GM21526 (cell line): ENCODE results near the gene ACYP2.
A peak's percentile ranks its signal among the peaks of the same experiment; 100 is the strongest.
"Not testable (repeated sequence)": the region's sequence is repeated elsewhere in the genome, so short reads cannot be mapped to it uniquely, and the experiment has no call there.

Experiments used
- ATAC-seq: cut with Tn5 transposase; IDR thresholded peaks from one replicate; pipeline ENCODE4 v1.9.1; 2021; ENCODE audit warnings: moderate library complexity; ENCODE audit not compliant: unreplicated experiment, low FRiP score

ACYP2 gene

DNA sequence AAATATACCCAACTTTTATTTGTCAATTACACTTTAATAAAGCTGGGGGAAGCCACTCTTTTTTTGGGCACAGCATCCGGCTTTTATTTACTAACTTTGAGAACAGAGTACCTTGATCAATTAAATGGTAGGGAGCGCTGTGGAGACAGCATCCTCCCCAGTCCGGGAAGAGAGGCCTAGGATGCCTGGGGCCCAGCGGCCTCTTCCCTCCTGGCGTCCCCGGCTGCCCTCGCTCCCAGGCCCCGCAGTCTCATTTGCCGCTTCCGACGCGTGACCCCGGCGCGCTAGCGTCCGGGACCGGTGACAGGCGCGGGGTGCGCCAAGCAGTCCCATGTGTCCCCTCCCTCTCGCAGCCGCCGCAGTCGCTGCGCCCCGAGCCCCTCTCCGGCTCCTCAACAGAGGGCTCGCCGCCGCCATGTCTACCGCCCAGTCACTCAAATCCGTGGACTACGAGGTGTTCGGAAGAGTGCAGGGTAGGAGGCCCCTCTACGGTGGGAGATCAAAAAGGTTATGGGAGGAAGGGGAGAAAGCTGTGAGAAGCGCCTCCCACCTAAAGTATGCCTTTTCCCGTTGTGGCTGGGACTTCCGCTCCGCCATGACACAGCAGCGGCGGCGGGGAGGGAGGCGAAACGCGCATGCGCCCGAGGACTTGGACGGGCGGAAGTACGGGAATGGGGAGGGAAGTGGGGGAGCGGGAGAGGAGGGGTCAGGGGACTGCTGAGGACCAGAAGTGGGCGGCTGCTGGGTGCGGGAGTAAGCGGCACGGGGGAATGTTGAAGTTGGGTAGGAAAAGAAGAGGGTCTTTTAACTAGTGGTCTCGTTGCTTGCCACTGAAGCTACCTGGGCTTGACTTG lies at the start of gene ACYP2:
Gene ACYP2 (plus strand): TSS at position 332 of the 854 bp plus-strand sequence.
- ATAC-seq: peak; percentile 82

DNA sequence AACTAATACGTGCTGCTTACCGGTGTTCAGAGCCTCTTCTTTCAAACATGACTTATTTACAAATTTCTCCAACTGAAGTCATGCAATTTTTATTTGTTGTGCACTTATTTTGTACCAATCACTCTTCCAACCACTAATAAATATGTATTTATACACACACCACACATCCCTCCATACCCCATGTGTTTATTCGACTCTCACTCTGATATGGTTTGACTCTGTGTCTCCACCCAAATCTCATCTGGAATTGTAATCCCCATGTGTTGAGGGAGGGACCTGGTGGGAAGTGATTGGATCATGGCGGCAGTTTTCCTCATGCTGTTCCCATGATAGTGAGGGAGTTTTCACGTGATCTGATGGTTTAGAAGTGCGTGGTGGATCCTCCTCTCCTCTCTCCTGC lies 49.5 kb upstream of the ACYP2 start:
- ATAC-seq: no peak

GRCh38 chr2:54067851-54068375 lies 47.5 kb upstream of the ACYP2 start:
- ATAC-seq: no peak

DNA sequence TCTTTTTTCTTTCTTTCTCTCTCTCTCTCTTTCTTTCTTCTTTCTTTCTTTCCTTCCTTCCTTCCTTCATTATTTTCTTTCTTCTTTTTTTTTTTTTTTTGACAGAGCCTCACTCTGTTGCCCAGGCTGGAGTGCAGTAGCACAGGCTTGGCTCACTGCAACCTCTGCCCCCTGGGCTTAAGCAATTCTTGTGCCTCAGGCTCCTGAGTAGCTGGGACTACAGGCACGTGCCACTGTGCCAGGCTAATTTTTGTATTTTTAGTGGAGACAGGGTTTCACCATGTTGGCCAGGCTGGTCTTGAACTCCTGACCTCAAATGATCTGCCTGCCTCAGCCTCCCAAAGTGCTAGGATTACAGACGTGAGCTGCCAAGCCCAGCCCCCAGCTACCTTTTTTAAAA lies 42.9 kb upstream of the ACYP2 start:
- not testable (repeated sequence) for ATAC-seq

- peak; percentile 83 for ATAC-seq
These were observed 41.6 kb upstream of the ACYP2 start for GRCh38 chr2:54073796-54074195.

- no peak for ATAC-seq
These were observed 40.6 kb upstream of the ACYP2 start for GRCh38 chr2:54074606-54075341.

- ATAC-seq: no peak
These were observed 38.8 kb upstream of the ACYP2 start for GRCh38 chr2:54076586-54076985.

DNA sequence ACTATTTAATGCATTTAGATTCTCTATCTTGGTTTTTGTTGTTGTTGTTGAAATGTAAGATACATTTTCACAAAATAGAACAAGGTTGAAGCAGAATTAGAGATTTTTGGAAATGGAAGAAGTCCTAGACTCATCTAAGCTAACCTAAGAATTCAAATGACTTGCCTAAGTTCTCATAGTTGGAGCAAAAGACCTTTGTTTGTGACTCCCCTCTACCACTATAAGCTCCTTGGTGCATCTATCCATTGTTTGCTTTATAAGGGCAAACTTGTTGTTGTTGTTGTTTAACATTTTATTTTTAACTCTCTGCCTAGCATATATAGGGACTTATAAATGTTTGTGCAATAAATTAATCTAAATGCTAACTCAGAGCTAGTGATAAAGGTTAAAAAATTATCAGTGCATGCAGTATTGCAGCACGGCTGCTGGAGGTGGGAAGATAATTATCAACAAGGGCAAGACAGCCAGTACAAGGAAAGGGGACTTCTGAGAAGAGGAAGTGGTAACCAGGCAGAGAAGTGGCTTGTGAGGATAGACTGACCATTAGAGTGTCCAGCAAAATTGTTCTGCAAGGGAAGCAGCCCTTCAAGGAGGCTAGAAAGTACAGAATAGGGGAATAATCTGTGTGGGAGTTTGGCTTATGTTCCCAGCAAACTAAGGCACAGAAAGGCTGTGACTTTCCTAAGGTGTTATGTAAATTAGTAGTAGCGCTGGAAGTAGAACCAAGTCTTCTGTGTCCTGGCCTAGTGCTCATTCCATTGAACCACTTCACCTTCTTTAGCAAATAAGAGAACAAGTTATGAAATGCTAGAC lies 38.1 kb upstream of the ACYP2 start:
- ATAC-seq: no peak

DNA sequence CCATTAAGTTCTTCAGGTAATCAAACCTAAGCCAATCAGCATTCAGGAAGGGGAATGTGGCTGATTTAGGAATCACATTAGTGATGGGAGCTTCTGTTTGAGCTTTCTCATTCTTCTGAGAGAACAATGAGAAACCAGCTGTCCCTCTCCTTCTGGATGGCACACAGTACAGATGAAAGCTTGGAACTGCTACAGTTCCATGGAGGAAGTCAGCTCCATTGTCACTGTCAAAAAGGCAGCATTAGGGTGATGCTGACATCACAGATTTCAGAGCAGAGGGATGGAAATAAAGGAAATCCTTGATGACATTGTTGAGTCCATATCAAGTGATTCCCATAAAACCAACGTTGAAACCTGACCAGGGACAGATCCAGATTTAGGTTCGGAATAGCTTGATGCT lies 36.1 kb upstream of the ACYP2 start:
- no peak for ATAC-seq

GRCh38 chr2:54081574-54081973 lies 33.8 kb upstream of the ACYP2 start:
- peak; percentile 94 for ATAC-seq

- no peak for ATAC-seq
These were observed 32.4 kb upstream of the ACYP2 start for GRCh38 chr2:54083021-54083420.

DNA sequence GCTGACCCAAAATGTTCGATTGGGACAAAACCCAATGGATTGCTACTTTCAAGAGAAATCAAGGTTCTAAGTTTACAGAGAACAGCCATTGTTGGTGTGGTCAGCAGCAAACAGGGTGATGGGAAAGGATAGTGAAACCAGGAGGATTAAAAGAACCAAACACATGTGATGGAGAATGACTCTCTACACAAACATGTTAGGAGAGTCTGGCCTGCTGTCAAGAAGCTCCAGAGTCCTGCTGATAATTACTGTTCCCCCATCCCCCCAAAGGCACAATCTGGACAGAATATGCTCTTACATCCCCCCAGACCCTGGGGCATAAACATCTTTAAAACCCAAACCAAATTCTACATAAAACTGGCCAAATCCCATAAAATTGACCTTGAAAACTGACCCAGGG lies 32.0 kb upstream of the ACYP2 start:
- no peak for ATAC-seq

DNA sequence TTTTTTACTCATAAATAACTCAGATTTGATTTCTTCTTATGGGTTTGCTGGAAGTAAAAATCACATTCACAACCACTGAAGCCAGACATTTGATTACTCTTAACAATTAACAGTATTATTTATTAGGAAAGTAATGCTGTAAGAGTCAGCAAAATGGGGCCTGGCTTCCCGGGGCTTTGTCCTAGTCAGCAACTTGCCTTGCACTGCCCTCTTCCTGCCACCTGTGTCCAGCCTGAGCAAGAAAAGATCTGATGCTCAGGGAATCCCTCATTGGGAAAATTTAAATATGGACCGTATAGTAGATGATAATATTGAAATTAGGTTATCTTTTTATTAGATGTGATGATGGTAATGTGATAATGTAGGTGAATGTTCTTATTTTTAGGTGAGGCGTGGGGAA lies 30.8 kb upstream of the ACYP2 start:
- no peak for ATAC-seq

DNA sequence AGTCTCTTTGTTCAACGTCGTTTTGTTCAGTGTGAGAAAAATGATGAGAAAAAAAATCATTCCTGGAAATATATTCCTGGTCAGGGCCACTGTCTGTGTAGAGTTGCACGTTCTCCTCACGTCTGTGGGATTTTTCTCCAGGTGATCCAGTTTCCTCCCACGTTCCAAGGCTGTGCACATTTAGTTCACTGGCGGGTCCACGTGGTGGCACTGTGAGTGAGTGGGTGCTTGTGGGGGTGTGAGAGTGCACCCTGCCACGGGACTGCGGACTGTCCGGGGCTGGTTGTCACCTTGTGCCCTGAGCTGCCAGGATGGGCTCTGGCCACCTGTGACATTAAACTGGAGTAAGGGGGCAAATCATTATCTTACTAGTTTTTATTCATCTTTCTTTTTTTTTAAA lies 30.3 kb upstream of the ACYP2 start:
- no peak for ATAC-seq

DNA sequence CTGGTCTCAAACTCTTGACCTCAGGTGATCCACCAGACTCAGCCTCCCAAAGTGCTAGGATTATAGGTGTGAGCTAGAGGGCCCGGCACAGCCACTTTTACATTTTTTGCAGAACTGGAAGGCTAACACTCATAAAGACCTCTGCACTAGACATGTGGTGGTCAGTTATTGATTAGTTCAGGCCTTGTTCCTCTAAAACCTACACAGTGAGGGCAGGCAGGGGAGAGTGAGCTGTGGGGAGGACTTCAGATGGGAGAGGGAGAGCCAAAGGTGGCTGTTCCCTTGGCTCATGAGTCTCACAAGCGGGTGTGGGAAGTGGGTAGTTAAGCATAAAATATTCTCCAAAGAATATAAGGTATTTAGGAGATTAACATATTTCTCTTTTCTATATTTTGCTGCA lies 29.3 kb upstream of the ACYP2 start:
- no peak for ATAC-seq

- ATAC-seq: no peak
These were observed 27.2 kb upstream of the ACYP2 start for GRCh38 chr2:54088191-54088634.

DNA sequence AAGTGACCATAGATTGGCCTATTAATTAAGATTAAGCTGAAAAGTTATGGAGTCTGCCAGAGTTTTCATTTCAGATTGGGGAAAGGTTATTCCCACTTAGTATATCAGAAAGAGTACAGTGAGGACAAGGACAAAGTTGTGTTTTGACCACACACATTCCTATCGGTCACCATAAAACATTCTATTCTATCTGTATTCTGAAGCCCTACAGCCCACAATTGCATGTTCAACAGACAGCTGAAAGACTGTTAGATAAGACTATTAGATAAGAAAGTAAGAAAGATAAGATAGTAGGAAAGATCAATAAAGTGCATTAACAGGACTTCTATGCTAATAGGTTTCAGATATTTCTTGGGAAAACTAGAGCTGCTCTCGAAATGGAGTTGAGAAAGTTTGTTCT lies 26.7 kb upstream of the ACYP2 start:
- ATAC-seq: no peak

- ATAC-seq: no peak
These were observed 24.8 kb upstream of the ACYP2 start for GRCh38 chr2:54090521-54091117.

- ATAC-seq: peak; percentile 69
These were observed 22.5 kb upstream of the ACYP2 start for GRCh38 chr2:54092940-54093339.

- not testable (repeated sequence) for ATAC-seq
These were observed 20.0 kb upstream of the ACYP2 start for GRCh38 chr2:54095406-54095805.
